Skeletal muscle tissue (tissue), 4 donors: ENCODE results near the gene HDLBP. TPM values are rescaled to one million over a fixed set of nuclear protein-coding genes. Genes with fewer than 3 reads are reported as not detected.

Experiments used
- H3K27ac ChIP-seq: one replicate; pipeline ENCODE4 v1.7.0; 2013; ENCODE audit warnings: mild to moderate bottlenecking, low read depth, low read length, inconsistent platforms
- H3K27me3 ChIP-seq, 3 donors: one replicate each; pipeline ENCODE4 v1.7.0; 2013; ENCODE audit warnings: low read length in 3 of 3; ENCODE audit not compliant: control insufficient read depth in 3 of 3, insufficient read depth in 3 of 3
- H3K36me3 ChIP-seq, 3 donors: one replicate each; pipeline ENCODE4 v1.7.0; 2013; ENCODE audit warnings: low read length in 3 of 3; ENCODE audit not compliant: control insufficient read depth in 3 of 3, insufficient read depth in 3 of 3
- H3K4me1 ChIP-seq, 3 donors: one replicate each; pipeline ENCODE4 v1.7.0; 2013; ENCODE audit warnings: low read length in 3 of 3, mild to moderate bottlenecking in 3 of 3; ENCODE audit not compliant: control insufficient read depth in 3 of 3, insufficient read depth in 3 of 3
- H3K4me3 ChIP-seq, 3 donors: one replicate each; pipeline ENCODE4 v1.7.0; 2013; ENCODE audit warnings: low read length in 3 of 3
- H3K9ac ChIP-seq, 3 donors: one replicate each; pipeline ENCODE4 v1.7.0; 2013; ENCODE audit warnings: low read length in 3 of 3, mild to moderate bottlenecking in 3 of 3, moderate library complexity in 2 of 3, low read depth in 1 of 3
- H3K9me3 ChIP-seq, 3 donors: one replicate each; pipeline ENCODE4 v1.7.0; 2013; ENCODE audit warnings: low read length in 3 of 3; ENCODE audit not compliant: control insufficient read depth in 3 of 3
- total RNA-seq: library from RNA; depleted of rRNA; stranded (reverse); fragments of >200 nt; gene quantifications from one replicate; pipeline ENCODE4 v1.2.3, GENCODE V29; 2014
- donor health status: Osteomylitis.

HDLBP gene
- total RNA-seq, 1 donor from 2014 or later: 473 TPM

GRCh38 chr2:241272303-241273209, 42.9 kb downstream of the HDLBP start:
- H3K27me3 ChIP-seq: no peaks in the 10 kb centered on the region

GRCh38 chr2:241271706-241272302, 43.7 kb downstream of the HDLBP start:
- Histone ChIP-seq H3K27ac (peak overlapping the region; percentile 76), H3K4me1 (peaks cover 35 to 51% (median 38%) of the 10 kb centered on the region in 3 donors), H3K36me3 (peaks cover 3 to 13% (median 12%) of the 10 kb centered on the region in 3 donors)

More at GRCh38 chr2:241272303-241273209, 42.9 kb downstream of the HDLBP start:
- Histone ChIP-seq H3K9me3 (no peaks in the 10 kb centered on the region), H3K36me3 (peaks cover 3 to 9% (median 8%) of the 10 kb centered on the region in 3 donors), H3K9ac (peak overlapping the region; percentile 69 to 84 (median 74)), H3K4me1 (peaks cover 35 to 51% (median 38%) of the 10 kb centered on the region in 3 donors), H3K27ac (peak overlapping the region; percentile 76), H3K4me3 (peak overlapping the region; percentile 75 to 83 (median 77))

GRCh38 chr2:241270531-241270930, 44.9 kb downstream of the HDLBP start:
- Histone ChIP-seq H3K4me3 (peak overlapping the region in 2 of 3 donors; percentile 77 to 83), H3K27me3 (no peaks in the 10 kb centered on the region), H3K4me1 (peaks cover 35 to 51% (median 38%) of the 10 kb centered on the region in 3 donors), H3K9ac (peak overlapping the region in 2 of 3 donors; percentile 40 to 74), H3K36me3 (peaks cover 13 to 21% (median 18%) of the 10 kb centered on the region in 3 donors), H3K27ac (peak overlapping the region; percentile 76), H3K9me3 (no peaks in the 10 kb centered on the region)

More at GRCh38 chr2:241271706-241272302, 43.7 kb downstream of the HDLBP start:
- Histone ChIP-seq H3K9me3 (no peaks in the 10 kb centered on the region), H3K27me3 (no peaks in the 10 kb centered on the region), H3K4me3 (peak overlapping the region; percentile 75 to 83 (median 77)), H3K9ac (peak overlapping the region; percentile 47 to 84 (median 74))

GRCh38 chr2:241269707-241270520, 45.6 kb downstream of the HDLBP start:
- Histone ChIP-seq H3K36me3 (peaks cover 17 to 24% (median 21%) of the 10 kb centered on the region in 3 donors), H3K4me3 (peak overlapping the region in 1 of 3 donors; percentile 6), H3K9me3 (no peaks in the 10 kb centered on the region), H3K27me3 (no peaks in the 10 kb centered on the region), H3K9ac (peak overlapping the region in 2 of 3 donors; percentile 45 to 46), H3K27ac (peak overlapping the region; percentile 76), H3K4me1 (peaks cover 35 to 51% (median 38%) of the 10 kb centered on the region in 3 donors)

DNA sequence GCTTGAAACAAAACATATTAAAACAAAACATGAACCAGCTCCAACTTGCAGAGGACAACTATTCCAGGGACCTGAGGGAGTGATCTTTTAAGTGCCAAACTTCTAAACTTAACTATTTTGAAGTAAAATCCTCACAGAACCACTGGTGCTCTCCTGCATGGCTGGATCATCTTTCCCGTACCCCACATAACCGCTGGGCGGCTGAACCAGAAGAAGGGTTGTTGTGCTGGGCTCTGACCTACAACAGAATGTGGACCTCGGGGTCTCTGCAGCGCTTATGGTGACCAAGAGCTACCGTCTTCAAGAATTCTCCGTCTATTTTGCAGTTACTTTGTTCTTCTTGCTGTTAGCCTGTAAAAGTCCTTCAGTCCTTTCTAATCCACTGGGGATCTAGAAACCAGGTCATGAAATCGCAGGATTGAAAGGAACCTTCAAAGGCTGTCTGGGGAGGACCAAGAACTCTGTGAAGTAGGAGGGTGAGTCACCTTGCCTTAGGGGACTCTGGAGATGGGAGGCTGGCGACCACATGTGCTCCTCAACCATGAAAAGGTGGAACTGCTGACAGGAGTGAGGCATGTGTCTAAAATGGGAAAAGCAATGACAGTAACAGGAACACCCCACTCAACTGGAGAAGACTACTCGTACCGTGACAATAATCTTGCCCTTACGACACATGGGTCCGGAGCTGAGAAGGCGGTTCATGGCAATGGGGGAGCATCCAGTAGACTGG, 46.6 kb downstream of the HDLBP start:
- Histone ChIP-seq H3K27ac (no peak overlapping the region), H3K36me3 (peaks cover 17 to 31% (median 26%) of the 10 kb centered on the region in 3 donors), H3K27me3 (no peaks in the 10 kb centered on the region), H3K4me1 (peaks cover 35 to 43% (median 38%) of the 10 kb centered on the region in 3 donors), H3K9me3 (no peaks in the 10 kb centered on the region), H3K9ac (no peak overlapping the region), H3K4me3 (no peak overlapping the region)

DNA sequence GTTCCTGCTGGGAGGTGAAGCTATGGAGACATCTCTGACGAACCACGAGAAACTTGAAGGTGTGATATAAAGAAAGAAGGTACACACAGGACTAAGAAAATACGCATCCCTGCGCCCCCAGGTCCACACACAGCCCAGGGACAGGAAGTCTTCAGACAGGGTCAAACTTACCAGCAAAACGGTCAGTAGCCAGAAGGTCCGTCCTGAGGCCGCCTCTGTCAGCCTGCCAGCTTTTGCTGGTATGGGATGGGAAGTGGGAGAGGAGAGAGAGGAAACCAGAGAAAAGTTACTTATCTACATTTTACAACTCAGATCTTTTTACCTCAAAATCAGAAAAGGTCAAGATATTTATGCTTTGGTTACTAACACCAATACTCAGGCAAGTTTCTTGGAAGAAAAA, 47.2 kb downstream of the HDLBP start:
- H3K4me1 ChIP-seq: peaks cover 32 to 37% (median 33%) of the 10 kb centered on the region in 3 donors

DNA sequence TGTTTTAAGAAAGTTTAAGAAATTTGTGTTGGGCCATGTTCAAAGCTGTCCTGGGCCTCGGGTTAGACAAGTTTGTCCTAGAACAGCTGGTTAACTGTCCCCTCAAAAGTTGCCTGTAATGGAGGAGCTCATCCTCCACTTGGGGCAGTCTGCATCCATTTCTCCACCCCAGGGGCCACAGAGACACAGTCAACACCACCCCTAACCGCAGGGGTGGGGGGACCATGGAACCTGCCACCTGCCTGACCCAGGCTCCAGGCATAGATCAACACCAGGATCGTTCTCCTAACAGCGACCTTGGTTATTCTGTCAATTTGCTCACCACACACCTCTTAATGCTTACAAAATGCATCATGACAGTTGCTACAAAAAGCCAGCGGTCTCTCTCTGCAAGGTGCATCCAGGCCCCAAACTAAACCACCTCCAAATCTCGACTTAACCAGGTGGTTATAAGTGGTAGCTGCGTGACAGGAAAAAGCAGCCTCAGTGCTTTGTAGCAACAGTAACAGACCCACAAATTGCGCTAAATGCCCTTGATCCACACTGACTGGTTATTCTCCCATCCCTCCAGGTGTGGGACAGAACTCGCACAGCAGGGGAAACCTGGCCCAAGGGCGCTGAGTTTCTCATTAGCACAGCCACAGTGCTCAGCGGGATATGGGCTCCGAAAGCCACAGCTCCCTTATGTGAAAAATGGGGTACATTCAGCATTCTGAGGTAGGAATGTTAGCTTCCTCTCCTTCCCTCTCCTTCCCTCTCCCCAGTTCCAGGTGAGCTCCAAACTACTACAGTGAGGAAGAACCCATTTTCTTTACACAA, 48.0 kb downstream of the HDLBP start:
- Histone ChIP-seq H3K4me1 (peaks cover 28 to 32% (median 29%) of the 10 kb centered on the region in 3 donors), H3K36me3 (peaks cover 31 to 45% (median 39%) of the 10 kb centered on the region in 3 donors), H3K9ac (no peak overlapping the region), H3K4me3 (no peak overlapping the region), H3K27me3 (no peaks in the 10 kb centered on the region), H3K9me3 (no peaks in the 10 kb centered on the region), H3K27ac (no peak overlapping the region)

More for the DNA sequence above, 47.2 kb downstream of the HDLBP start:
- no peaks in the 10 kb centered on the region for H3K27me3 ChIP-seq
- H3K4me3 ChIP-seq: no peak overlapping the region
- no peak overlapping the region for H3K27ac ChIP-seq
- no peak overlapping the region for H3K9ac ChIP-seq
- H3K36me3 ChIP-seq: peaks cover 22 to 37% (median 31%) of the 10 kb centered on the region in 3 donors
- no peaks in the 10 kb centered on the region for H3K9me3 ChIP-seq

GRCh38 chr2:241265506-241265905, 50.0 kb downstream of the HDLBP start:
- Histone ChIP-seq H3K9me3 (no peaks in the 10 kb centered on the region), H3K36me3 (peaks cover 49 to 62% (median 57%) of the 10 kb centered on the region in 3 donors), H3K4me3 (no peak overlapping the region), H3K27me3 (no peaks in the 10 kb centered on the region), H3K27ac (no peak overlapping the region), H3K4me1 (peaks cover 18 to 20% (median 18%) of the 10 kb centered on the region in 3 donors), H3K9ac (no peak overlapping the region)
